GM06990 (cell line): ENCODE results near the gene PPIL3.

Experiments
- DNase-seq: peaks from one replicate; pipeline ENCODE4 v3.0.0-alpha.2; 2011; ENCODE audit not compliant: insufficient read length; ENCODE audit errors: extremely low read depth
- H3K27me3 ChIP-seq: replicated peaks from 2 replicates; pipeline ENCODE4 v1.6.0; 2011; ENCODE audit warnings: low read length; ENCODE audit not compliant: control insufficient read depth, insufficient read depth
- H3K36me3 ChIP-seq: 2 replicates; pipeline ENCODE4 v1.5.1; 2011; ENCODE audit warnings: low read length; ENCODE audit not compliant: control insufficient read depth, insufficient read depth
- H3K4me3 ChIP-seq: replicated peaks from 2 replicates; pipeline ENCODE4 v1.5.1; 2011; ENCODE audit warnings: low read depth, mild to moderate bottlenecking, control low read depth, low read length
- CTCF ChIP-seq: IDR thresholded peaks from 2 replicates; pipeline ENCODE4 v1.5.1; 2011; ENCODE audit warnings: low read length, control low read depth, mild to moderate bottlenecking, inconsistent platforms; ENCODE audit not compliant: insufficient read depth, poor library complexity, severe bottlenecking

Gene PPIL3

GRCh38 chr2:200845669-200846325 is 43.1 kb downstream of the PPIL3 start:
- Histone ChIP-seq H3K36me3 (no peaks in the 10 kb centered on the region), H3K27me3 (no peaks in the 10 kb centered on the region), H3K4me3 (no peak overlapping the region)
- no peak for TF ChIP-seq CTCF
- DNase-seq, result no peak

- Histone ChIP-seq H3K36me3 (no peaks in the 10 kb centered on the region), H3K27me3 (no peaks in the 10 kb centered on the region), H3K4me3 (no peak overlapping the region)
- no peak for DNase-seq
- TF ChIP-seq CTCF, result no peak
Measured at GRCh38 chr2:200845194-200845593, 43.7 kb downstream of the PPIL3 start.

GRCh38 chr2:200843993-200844948 is 44.6 kb downstream of the PPIL3 start:
- DNase-seq, result no peak
- H3K36me3 ChIP-seq, result no peaks in the 10 kb centered on the region
- no peaks in the 10 kb centered on the region for H3K27me3 ChIP-seq
- no peak for TF ChIP-seq CTCF
- no peak overlapping the region for H3K4me3 ChIP-seq

- no peak for DNase-seq
- Histone ChIP-seq H3K36me3 (no peaks in the 10 kb centered on the region), H3K4me3 (no peak overlapping the region), H3K27me3 (no peaks in the 10 kb centered on the region)
- no peak for TF ChIP-seq CTCF
Measured at GRCh38 chr2:200839513-200839912, 49.4 kb downstream of the PPIL3 start.

GRCh38 chr2:200834701-200835100 is 54.2 kb downstream of the PPIL3 start:
- TF ChIP-seq CTCF, result no peak
- H3K27me3 ChIP-seq, result no peaks in the 10 kb centered on the region
- H3K36me3 ChIP-seq, result no peaks in the 10 kb centered on the region
- DNase-seq, result no peak
- H3K4me3 ChIP-seq, result no peak overlapping the region
